Mammary epithelial cell (primary cell): ENCODE results near the gene COL17A1.

ENCODE experiments used
- CTCF ChIP-seq, 2 donors: IDR thresholded peaks in 1 of 2; conservative IDR thresholded peaks in 1 of 2; 2 replicates each; pipeline ENCODE4 v1.5.1; 2011 to 2012; ENCODE audit warnings: inconsistent platforms in 2 of 2, low read length in 2 of 2, mild to moderate bottlenecking in 2 of 2, control low read depth in 1 of 2, low read depth in 1 of 2; ENCODE audit not compliant: insufficient read depth in 1 of 2; ENCODE audit errors: extremely low read depth in 1 of 2
- EZH2 ChIP-seq: IDR thresholded peaks from 2 replicates; pipeline ENCODE4 v1.6.1; 2012; ENCODE audit warnings: low read length, inconsistent platforms, borderline replicate concordance

DNA sequence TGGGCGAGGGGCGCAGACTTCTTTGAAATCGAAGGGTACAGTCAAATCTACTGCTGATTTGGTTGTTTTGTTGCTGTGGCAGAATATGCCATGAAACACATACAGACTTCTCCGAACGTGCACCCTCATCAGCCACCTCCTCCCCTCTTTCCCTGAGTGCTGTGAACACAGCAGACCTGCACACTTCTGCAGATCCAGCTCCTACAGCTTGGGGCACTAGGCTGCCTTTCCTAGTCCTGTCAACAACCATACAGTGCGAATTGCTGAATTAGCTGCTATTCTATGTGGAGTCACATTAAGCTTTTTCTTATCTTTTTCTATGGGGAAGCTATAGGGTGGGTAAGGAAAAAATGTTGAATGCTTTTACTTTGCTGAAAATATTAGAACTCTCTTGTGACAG, 57.5 kb downstream of the COL17A1 start:
- TF ChIP-seq CTCF (conservative IDR thresholded peaks at IDR 0.05 in 1 of 2, IDR thresholded peaks at IDR 0.05 in 1 of 2; ENCODE audit: extremely low read depth in 1 of 2, insufficient read depth in 1 of 2, low read depth in 1 of 2, low read length in 2 of 2) (peak; percentile 50 to 52), EZH2 (no peak)
